Keratinocyte (primary cell): ENCODE data around the gene SLFN5. TPM values are rescaled to one million over a fixed set of nuclear protein-coding genes. Genes with fewer than 3 reads are reported as not detected.

Experiments used
- DNase-seq: peaks from one replicate; pipeline ENCODE4 v3.0.0-alpha.2; 2011; ENCODE audit warnings: low read depth, missing footprints, low spot score
- FAIRE-seq: peaks from 2 replicates; lab custom pipeline; 2011; peaks lifted over from hg19 to GRCh38; lab: Jason Lieb, UNC
- H2AFZ ChIP-seq: 2 replicates; pipeline ENCODE4 v1.6.0; 2012; ENCODE audit warnings: low read length, control low read depth, inconsistent platforms; ENCODE audit not compliant: control insufficient read depth
- H3K27ac ChIP-seq: 2 replicates; pipeline ENCODE4 v1.5.1; 2011; ENCODE audit warnings: low read length; ENCODE audit not compliant: control insufficient read depth, insufficient read depth
- H3K27me3 ChIP-seq: 3 replicates; pipeline ENCODE4 v1.6.0; 2011; ENCODE audit warnings: low read length; ENCODE audit not compliant: control insufficient read depth, insufficient read depth; ENCODE audit errors: extremely low read depth
- H3K36me3 ChIP-seq, 2 experiments: 2 replicates in 1 of 2; 3 replicates in 1 of 2; pipeline ENCODE4 v1.5.1; 2011; ENCODE audit warnings: low read length in 2 of 2, mild to moderate bottlenecking in 1 of 2; ENCODE audit not compliant: control insufficient read depth in 2 of 2, insufficient read depth in 2 of 2; ENCODE audit errors: extremely low read depth in 1 of 2
- H3K4me1 ChIP-seq: 3 replicates; pipeline ENCODE4 v1.5.1; 2011; ENCODE audit warnings: low read length; ENCODE audit not compliant: control insufficient read depth, insufficient read depth; ENCODE audit errors: extremely low read depth
- H3K4me2 ChIP-seq: 3 replicates; pipeline ENCODE4 v1.6.0; 2011; ENCODE audit warnings: low read depth, low read length; ENCODE audit not compliant: control insufficient read depth, insufficient read depth; ENCODE audit errors: extremely low read depth
- H3K4me3 ChIP-seq, 3 experiments: fragments of 200-600 bp in 1 of 3; sonication (generic) in 1 of 3; 2 replicates in 2 of 3; 3 replicates in 1 of 3; pipeline ENCODE4 v1.5.1; 2011 to 2016; ENCODE audit warnings: low read length in 3 of 3, mild to moderate bottlenecking in 3 of 3, control low read depth in 2 of 3, inconsistent platforms in 1 of 3, low read depth in 1 of 3, mixed read lengths in 1 of 3, mixed run types in 1 of 3, moderate library complexity in 1 of 3; ENCODE audit not compliant: control insufficient read depth in 2 of 3, insufficient read depth in 2 of 3; ENCODE audit errors: extremely low read depth in 1 of 3
- H3K79me2 ChIP-seq: 2 replicates; pipeline ENCODE4 v1.6.0; 2012; ENCODE audit warnings: low read length; ENCODE audit not compliant: control insufficient read depth, insufficient read depth
- H3K9ac ChIP-seq: 3 replicates; pipeline ENCODE4 v1.6.0; 2011; ENCODE audit warnings: low read length; ENCODE audit not compliant: control insufficient read depth, insufficient read depth; ENCODE audit errors: extremely low read depth
- H3K9me1 ChIP-seq: 3 replicates; pipeline ENCODE4 v1.6.0; 2011; ENCODE audit warnings: low read length; ENCODE audit not compliant: control insufficient read depth, insufficient read depth; ENCODE audit errors: extremely low read depth
- H3K9me3 ChIP-seq: 2 replicates; pipeline ENCODE4 v1.5.1; 2012; ENCODE audit warnings: low read depth, low read length; ENCODE audit not compliant: control insufficient read depth
- H4K20me1 ChIP-seq: 3 replicates; pipeline ENCODE4 v1.6.0; 2011; ENCODE audit warnings: low read length; ENCODE audit not compliant: control insufficient read depth, insufficient read depth; ENCODE audit errors: extremely low read depth
- CTCF ChIP-seq, 3 experiments: IDR thresholded peaks in 1 of 3; conservative IDR thresholded peaks in 1 of 3; optimal IDR thresholded peaks in 1 of 3; 2 replicates in 2 of 3; 3 replicates in 1 of 3; pipeline versions ENCODE3 to v1.5.1; 2011; ENCODE audit warnings: low read length in 3 of 3, mild to moderate bottlenecking in 3 of 3, moderate library complexity in 2 of 3, control low read depth in 1 of 3, inconsistent platforms in 1 of 3; ENCODE audit not compliant: insufficient read depth in 2 of 3; ENCODE audit errors: extremely low read depth in 1 of 3
- EZH2 ChIP-seq: IDR thresholded peaks from one replicate; pipeline ENCODE4 v1.6.1; 2012; ENCODE audit warnings: inconsistent platforms, mild to moderate bottlenecking, low read length, moderate library complexity
- dilution Hi-C: fragments of 300-500 bp; cut with MboI; formaldehyde crosslinking; loops from one replicate; pipeline ENCODE4 v1.7.0; 2020; ENCODE audit warnings: low sequenced_read_pairs; ENCODE audit not compliant: extremely low pct_ligation_motif_present
- polyA plus RNA-seq, 5 experiments: library from polyadenylated mRNA; depleted of rRNA in 3 of 5; stranded (reverse) in 3 of 5; stranded (forward) in 1 of 5; unstranded in 1 of 5; fragments of >200 nt; gene quantifications; 1 replicate in 1 of 5; 2 replicates in 3 of 5; 3 replicates in 1 of 5; pipeline versions ENCODE4 v1.2.1 to v1.2.3, GENCODE V29; 2011 to 2012; ENCODE audit warnings: missing spikeins in 2 of 5, low read depth in 1 of 5, low replicate concordance in 1 of 5

SLFN5 gene
- polyA plus RNA-seq, 1 donor (not counting 4 experiments of a cell fraction or from before 2014, with no cell fraction given) = 79.9 TPM

GRCh38 chr17:35243561-35244340, 879 bp downstream of the SLFN5 start:
- H2AFZ ChIP-seq = no peak overlapping the region
- peaks cover 28% of the 10 kb centered on the region for H3K4me1 ChIP-seq
- dilution Hi-C loops = no loop called here
- H3K79me2 ChIP-seq = peaks cover 50% of the 10 kb centered on the region
- peak overlapping the region; percentile 98 for H3K9ac ChIP-seq
- H4K20me1 ChIP-seq = no peaks in the 10 kb centered on the region
- FAIRE-seq = peak; percentile 34
- H3K4me2 ChIP-seq = peak overlapping the region; percentile 93
- H3K4me3 ChIP-seq = peak overlapping the region; percentile 80 to 99 (median 96)
- peaks cover 7 to 18% of the 10 kb centered on the region in 2 experiments for H3K36me3 ChIP-seq
- peak overlapping the region; percentile 100 for H3K27ac ChIP-seq
- TF ChIP-seq EZH2 = no peak
- no peak for TF ChIP-seq CTCF (optimal IDR thresholded peaks at IDR 0.05 in 1 of 3, IDR thresholded peaks at IDR 0.05 in 1 of 3, conservative IDR thresholded peaks at IDR 0.05 in 1 of 3; ENCODE audit: extremely low read depth in 1 of 3, insufficient read depth in 2 of 3, low read length in 3 of 3)
- H3K9me1 ChIP-seq = peaks cover 3% of the 10 kb centered on the region
- no peaks in the 10 kb centered on the region for H3K27me3 ChIP-seq
- no peaks in the 10 kb centered on the region for H3K9me3 ChIP-seq
- no peak for DNase-seq

- H3K27me3 ChIP-seq = no peaks in the 10 kb centered on the region
- H3K9me1 ChIP-seq = peaks cover 3% of the 10 kb centered on the region
- peak; percentile 93 for FAIRE-seq
- H3K27ac ChIP-seq = peak overlapping the region; percentile 100
- H3K4me3 ChIP-seq = peak overlapping the region; percentile 80 to 99 (median 96)
- H3K36me3 ChIP-seq = peaks cover 8 to 25% of the 10 kb centered on the region in 2 experiments
- peaks cover 22% of the 10 kb centered on the region for H3K4me1 ChIP-seq
- TF ChIP-seq EZH2 = no peak
- no peak for TF ChIP-seq CTCF (optimal IDR thresholded peaks at IDR 0.05 in 1 of 3, IDR thresholded peaks at IDR 0.05 in 1 of 3, conservative IDR thresholded peaks at IDR 0.05 in 1 of 3; ENCODE audit: extremely low read depth in 1 of 3, insufficient read depth in 2 of 3, low read length in 3 of 3)
- dilution Hi-C loops = no loop called here
- no peaks in the 10 kb centered on the region for H4K20me1 ChIP-seq
- no peak overlapping the region for H2AFZ ChIP-seq
- peak overlapping the region; percentile 93 for H3K4me2 ChIP-seq
- no peaks in the 10 kb centered on the region for H3K9me3 ChIP-seq
- peak; percentile 65 for DNase-seq
- peak overlapping the region; percentile 98 for H3K9ac ChIP-seq
- H3K79me2 ChIP-seq = peaks cover 58% of the 10 kb centered on the region
These were observed 1.7 kb downstream of the SLFN5 start for GRCh38 chr17:35244341-35245195.
